ENCODE results near the gene ZNF143. TPM values are rescaled to one million over a fixed set of nuclear protein-coding genes. Genes with fewer than 3 reads are reported as not detected.

The ZNF143 gene
- total RNA-seq, 4 donors from 2014 or later = 30.0 to 38.8 (median 34.5) TPM

DNA sequence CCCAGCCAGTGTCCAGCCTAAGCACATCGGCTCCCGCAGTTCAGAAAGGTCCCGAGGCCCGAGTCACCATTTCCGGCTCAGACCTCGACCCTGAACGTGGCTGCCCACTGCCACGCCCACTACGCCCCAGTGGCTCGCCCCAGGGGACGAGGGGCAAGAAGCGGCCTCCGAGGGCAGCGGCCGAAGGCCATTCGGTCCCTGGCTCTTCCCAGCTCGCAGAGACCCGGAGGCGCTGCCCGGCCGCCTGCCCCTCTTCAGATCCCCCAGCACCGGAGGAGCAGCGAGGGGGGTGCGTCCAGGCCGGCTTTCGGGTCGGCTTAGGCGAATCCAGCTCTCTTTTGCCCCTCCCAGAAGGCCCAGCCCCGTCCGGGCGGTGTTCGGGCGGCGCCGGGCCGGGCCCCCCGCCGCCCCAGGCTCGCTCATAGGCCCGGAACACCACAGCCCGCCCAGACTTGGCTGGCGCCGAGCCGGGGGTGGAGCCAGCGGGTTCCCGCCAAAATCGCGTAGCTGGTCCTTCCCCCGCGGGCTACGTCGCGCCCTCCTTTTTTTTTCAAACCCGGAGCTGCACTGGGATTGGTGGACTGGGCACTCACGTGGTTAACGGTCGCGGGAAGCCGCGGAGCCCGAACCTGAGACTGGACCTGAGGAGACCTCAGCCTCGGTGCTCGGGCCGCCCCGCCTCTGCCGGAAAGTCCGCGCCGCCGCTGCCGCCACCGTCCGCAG is 112.4 kb downstream of the ZNF143 start, which contains the start of gene WEE1:
Gene WEE1 (plus strand): TSS at position 619 of the 723 bp plus-strand sequence. CDS start 264 bp downstream, outside the sequence.
- no peaks in the 10 kb centered on the region for H3K27me3 ChIP-seq
- peaks cover 23 to 43% (median 35%) of the 10 kb centered on the region in 4 donors for H3K4me1 ChIP-seq
- peak; percentile 100 for DNase-seq (ENCODE audit: extremely low spot score)
- H3K9me3 ChIP-seq = no peaks in the 10 kb centered on the region
- WGBS = 0% methylated on average over 3 of the region's 73 CpGs
- intact Hi-C loops (cut with DNase I) = no loop called here
- H3K36me3 ChIP-seq = no peaks in the 10 kb centered on the region
- H3K4me3 ChIP-seq = peak within 1 kb of the TSS; percentile 78 to 84 (median 81)
- peak within 1 kb of the TSS; percentile 88 to 98 (median 96) for H3K27ac ChIP-seq (replicated peaks in 1 of 4)
- TF ChIP-seq POLR2AphosphoS5 (IDR thresholded peaks at IDR 0.05) (peak; percentile 88 to 92), EP300 (IDR thresholded peaks at IDR 0.05) (no peak), POLR2A (IDR thresholded peaks at IDR 0.05; ENCODE audit: low read depth) (peak; percentile 80)

DNA sequence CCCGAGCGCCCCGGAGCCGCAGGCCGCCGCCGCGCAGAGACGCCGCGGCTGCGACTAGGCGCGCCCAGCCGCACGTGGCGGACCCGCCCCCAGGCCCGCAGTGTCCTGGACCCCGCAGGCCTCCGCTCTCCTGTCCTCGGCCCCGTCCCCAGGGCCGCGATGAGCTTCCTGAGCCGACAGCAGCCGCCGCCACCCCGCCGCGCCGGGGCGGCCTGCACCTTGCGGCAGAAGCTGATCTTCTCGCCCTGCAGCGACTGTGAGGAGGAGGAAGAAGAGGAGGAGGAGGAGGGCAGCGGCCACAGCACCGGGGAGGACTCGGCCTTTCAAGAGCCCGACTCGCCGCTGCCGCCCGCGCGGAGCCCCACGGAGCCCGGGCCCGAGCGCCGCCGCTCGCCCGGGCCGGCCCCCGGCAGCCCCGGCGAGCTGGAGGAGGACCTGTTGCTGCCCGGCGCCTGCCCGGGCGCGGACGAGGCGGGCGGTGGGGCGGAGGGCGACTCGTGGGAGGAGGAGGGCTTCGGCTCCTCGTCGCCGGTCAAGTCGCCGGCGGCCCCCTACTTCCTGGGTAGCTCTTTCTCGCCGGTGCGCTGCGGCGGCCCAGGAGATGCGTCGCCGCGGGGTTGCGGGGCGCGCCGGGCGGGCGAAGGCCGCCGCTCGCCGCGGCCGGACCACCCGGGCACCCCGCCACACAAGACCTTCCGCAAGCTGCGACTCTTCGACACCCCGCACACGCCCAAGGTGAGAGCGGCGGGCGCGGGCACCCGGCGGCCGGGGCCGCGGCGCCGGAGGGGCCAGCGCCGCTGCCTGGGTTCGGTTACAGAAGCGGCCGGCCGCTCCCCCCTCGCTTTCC is 113.2 kb downstream of the ZNF143 start:
- intact Hi-C loops (cut with DNase I) = no loop called here
- Histone ChIP-seq H3K4me1 (peaks cover 15 to 36% (median 34%) of the 10 kb centered on the region in 4 donors), H3K9me3 (no peaks in the 10 kb centered on the region), H3K4me3 (peak overlapping the region; percentile 78 to 84 (median 81)), H3K27ac (replicated peaks in 1 of 4) (peak overlapping the region; percentile 88 to 98 (median 96)), H3K27me3 (no peaks in the 10 kb centered on the region), H3K36me3 (no peaks in the 10 kb centered on the region)
- TF ChIP-seq EP300 (IDR thresholded peaks at IDR 0.05) (no peak), POLR2A (IDR thresholded peaks at IDR 0.05; ENCODE audit: low read depth) (no peak), POLR2AphosphoS5 (IDR thresholded peaks at IDR 0.05) (no peak)
- TF ChIP-seq, protein P1, sequence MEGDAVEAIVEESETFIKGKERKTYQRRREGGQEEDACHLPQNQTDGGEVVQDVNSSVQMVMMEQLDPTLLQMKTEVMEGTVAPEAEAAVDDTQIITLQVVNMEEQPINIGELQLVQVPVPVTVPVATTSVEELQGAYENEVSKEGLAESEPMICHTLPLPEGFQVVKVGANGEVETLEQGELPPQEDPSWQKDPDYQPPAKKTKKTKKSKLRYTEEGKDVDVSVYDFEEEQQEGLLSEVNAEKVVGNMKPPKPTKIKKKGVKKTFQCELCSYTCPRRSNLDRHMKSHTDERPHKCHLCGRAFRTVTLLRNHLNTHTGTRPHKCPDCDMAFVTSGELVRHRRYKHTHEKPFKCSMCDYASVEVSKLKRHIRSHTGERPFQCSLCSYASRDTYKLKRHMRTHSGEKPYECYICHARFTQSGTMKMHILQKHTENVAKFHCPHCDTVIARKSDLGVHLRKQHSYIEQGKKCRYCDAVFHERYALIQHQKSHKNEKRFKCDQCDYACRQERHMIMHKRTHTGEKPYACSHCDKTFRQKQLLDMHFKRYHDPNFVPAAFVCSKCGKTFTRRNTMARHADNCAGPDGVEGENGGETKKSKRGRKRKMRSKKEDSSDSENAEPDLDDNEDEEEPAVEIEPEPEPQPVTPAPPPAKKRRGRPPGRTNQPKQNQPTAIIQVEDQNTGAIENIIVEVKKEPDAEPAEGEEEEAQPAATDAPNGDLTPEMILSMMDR (IDR thresholded peaks at IDR 0.05) = no peak
- DNase-seq (ENCODE audit: extremely low spot score) = no peak
- no CpG with 5 or more reads among the region's 122 CpGs for WGBS

DNA sequence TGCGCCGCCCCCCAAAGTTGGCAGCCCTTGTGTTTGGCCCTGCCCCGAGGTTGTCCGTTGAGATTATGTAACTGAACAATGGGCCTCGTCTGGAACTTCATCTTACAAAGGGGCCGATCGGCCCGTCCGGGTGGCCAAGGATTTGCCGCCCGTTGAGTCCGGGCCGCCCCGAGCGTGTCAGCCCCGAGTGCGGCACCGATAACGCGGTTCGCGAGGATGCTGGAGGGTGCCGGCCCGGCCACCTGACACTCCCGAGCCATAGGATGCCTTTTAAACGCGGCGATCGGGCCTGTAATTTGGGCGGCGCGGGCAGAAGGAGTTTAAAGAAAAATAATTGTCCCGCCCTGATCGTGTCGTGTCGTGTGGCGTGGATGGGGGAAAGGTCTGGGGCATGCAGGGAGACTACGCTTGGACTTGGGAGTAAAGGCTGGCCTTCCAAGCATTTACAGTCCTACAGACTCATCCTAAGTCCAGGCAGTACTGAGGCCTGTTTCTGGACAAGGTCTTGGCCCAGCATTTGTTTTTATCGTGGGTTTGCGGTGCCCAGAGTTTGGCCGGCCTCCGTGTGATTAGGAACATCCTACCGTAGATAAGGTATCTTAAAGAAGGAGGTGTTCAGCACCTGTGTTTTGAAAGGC is 113.9 kb downstream of the ZNF143 start:
- H3K36me3 ChIP-seq = no peaks in the 10 kb centered on the region
- peak in 1 of 2 donors; percentile 11 for TF ChIP-seq POLR2AphosphoS5 (IDR thresholded peaks at IDR 0.05)
- TF ChIP-seq, protein P1 (IDR thresholded peaks at IDR 0.05) = no peak
- no peak for DNase-seq (ENCODE audit: extremely low spot score)
- 0% methylated on average over 1 of the region's 43 CpGs for WGBS
- no peaks in the 10 kb centered on the region for H3K9me3 ChIP-seq
- intact Hi-C loops (cut with DNase I) = loop anchor here (5.0 kb wide), 1 partner anchor 38 kb away; no protein-coding TSS in a partner anchor
- peak overlapping the region; percentile 88 to 98 (median 96) for H3K27ac ChIP-seq (replicated peaks in 1 of 4)
- peak overlapping the region; percentile 78 to 84 (median 81) for H3K4me3 ChIP-seq
- no peaks in the 10 kb centered on the region for H3K27me3 ChIP-seq
- H3K4me1 ChIP-seq = peaks cover 7 to 36% (median 30%) of the 10 kb centered on the region in 4 donors

DNA sequence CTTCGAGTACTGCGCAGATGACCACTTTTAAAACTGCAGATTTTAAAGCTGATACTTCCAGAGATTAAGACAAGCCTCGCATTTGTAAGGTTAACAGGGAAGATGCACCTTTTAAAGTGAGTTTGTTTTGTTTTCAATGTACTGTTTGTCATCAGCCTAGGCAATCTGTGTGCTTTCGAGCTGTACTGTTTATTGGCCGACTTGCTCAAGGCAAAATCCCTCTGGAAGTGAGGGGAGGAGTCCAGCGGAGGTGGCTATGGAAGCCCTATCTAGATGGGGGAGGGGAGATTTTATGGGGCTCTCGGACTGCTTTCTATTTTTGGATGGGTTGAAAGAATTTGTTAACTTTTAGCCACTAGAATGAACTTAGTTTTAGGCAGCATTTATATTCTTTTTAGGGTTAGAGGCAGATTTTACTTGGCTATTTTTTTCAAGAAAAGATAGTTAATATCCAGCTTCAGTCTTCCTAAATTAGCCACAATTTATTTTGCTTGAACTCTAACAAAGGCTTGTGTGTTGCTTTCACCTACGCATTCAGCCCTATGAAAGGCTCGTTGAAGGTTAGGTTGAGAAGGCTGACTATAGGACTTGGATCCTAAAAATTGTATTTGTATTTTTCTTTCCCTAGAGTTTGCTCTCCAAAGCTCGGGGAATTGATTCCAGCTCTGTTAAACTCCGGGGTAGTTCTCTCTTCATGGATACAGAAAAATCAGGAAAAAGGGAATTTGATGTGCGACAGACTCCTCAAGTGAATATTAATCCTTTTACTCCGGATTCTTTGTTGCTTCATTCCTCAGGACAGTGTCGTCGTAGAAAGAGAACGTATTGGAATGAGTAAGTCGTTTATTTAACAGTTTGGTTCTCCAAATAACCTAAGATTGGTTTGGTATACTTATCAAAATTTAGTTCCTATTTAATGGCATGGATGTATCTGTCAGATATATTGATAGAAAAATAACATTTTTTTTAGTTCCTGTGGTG is 114.7 kb downstream of the ZNF143 start:
- Histone ChIP-seq H3K27ac (replicated peaks in 1 of 4) (peak overlapping the region; percentile 88 to 98 (median 96)), H3K27me3 (no peaks in the 10 kb centered on the region), H3K9me3 (no peaks in the 10 kb centered on the region), H3K4me1 (peaks cover 4 to 31% (median 27%) of the 10 kb centered on the region in 4 donors), H3K36me3 (peaks cover 0 to 6% (median 4%) of the 10 kb centered on the region in 4 donors), H3K4me3 (peak overlapping the region; percentile 78 to 84 (median 81))
- DNase-seq (ENCODE audit: extremely low spot score) = peak; percentile 93
- intact Hi-C loops (cut with DNase I) = loop anchor here (5.0 kb wide), 1 partner anchor 37 kb away; no protein-coding TSS in a partner anchor
- 4% methylated on average over 17 of the region's 17 CpGs for WGBS
- TF ChIP-seq EP300 (IDR thresholded peaks at IDR 0.05) (no peak), POLR2A (IDR thresholded peaks at IDR 0.05; ENCODE audit: low read depth) (peak; percentile 43), POLR2AphosphoS5 (IDR thresholded peaks at IDR 0.05) (peak; percentile 93 to 94)
- TF ChIP-seq, protein P1 (IDR thresholded peaks at IDR 0.05) = no peak
